H54 (cell line): ENCODE measurements around the gene CD5L.

Source experiments
- DNase-seq: peaks from one replicate; pipeline ENCODE4 v3.0.0; 2011; ENCODE audit warnings: low spot score, mixed read lengths; ENCODE audit not compliant: insufficient read length
- FAIRE-seq: peaks from 3 replicates; lab custom pipeline; 2011; peaks lifted over from hg19 to GRCh38; lab: Jason Lieb, UNC
- POLR2A ChIP-seq: IDR thresholded peaks from 2 replicates; pipeline ENCODE4 v1.6.1; 2011; ENCODE audit warnings: low read depth, mild to moderate bottlenecking, low read length

Gene CD5L

GRCh38 chr1:157782931-157783330 lies 58.7 kb downstream of the CD5L start:
- DNase-seq: no peak
- no peak for FAIRE-seq
- no peak for TF ChIP-seq POLR2A

- TF ChIP-seq POLR2A: no peak
- DNase-seq: no peak
- FAIRE-seq: no peak
Observed at GRCh38 chr1:157781048-157781447, 60.6 kb downstream of the CD5L start.
